ENCODE data around the gene GALNT17. TPM values are rescaled to one million over a fixed set of nuclear protein-coding genes. Genes with fewer than 3 reads are reported as not detected.

The GALNT17 gene
- total RNA-seq, 4 donors from 2014 or later = 51.1 to 95.6 (median 69.8) TPM

GRCh38 chr7:71612911-71613310, 481.0 kb downstream of the GALNT17 start:
- 12% methylated on average over 6 of the region's 6 CpGs for WGBS
- Histone ChIP-seq H3K27me3 (no peaks in the 10 kb centered on the region), H3K4me3 (peak overlapping the region; percentile 6 to 38 (median 21)), H3K27ac (replicated peaks in 1 of 4) (peak overlapping the region; percentile 58 to 75 (median 66)), H3K4me1 (peaks cover 27 to 59% (median 51%) of the 10 kb centered on the region in 4 donors), H3K36me3 (no peaks in the 10 kb centered on the region), H3K9me3 (peaks cover 0 to 6% (median 2%) of the 10 kb centered on the region in 4 donors)
- no peak for TF ChIP-seq POLR2A (IDR thresholded peaks at IDR 0.05; ENCODE audit: low read depth)
- TF ChIP-seq CTCF (IDR thresholded peaks at IDR 0.05) = no peak
- no peak for TF ChIP-seq EP300 (IDR thresholded peaks at IDR 0.05)
- TF ChIP-seq POLR2AphosphoS5 (IDR thresholded peaks at IDR 0.05) = peak; percentile 13 to 59
- intact Hi-C loops (cut with DNase I) = no loop called here
- no peak for DNase-seq (ENCODE audit: extremely low spot score)

GRCh38 chr7:71613313-71613712, 481.4 kb downstream of the GALNT17 start:
- Histone ChIP-seq H3K9me3 (peaks cover 0 to 2% (median 0%) of the 10 kb centered on the region in 4 donors), H3K4me3 (peak overlapping the region; percentile 6 to 38 (median 21)), H3K36me3 (no peaks in the 10 kb centered on the region), H3K27ac (replicated peaks in 1 of 4) (peak overlapping the region; percentile 58 to 75 (median 66)), H3K4me1 (peaks cover 27 to 63% (median 53%) of the 10 kb centered on the region in 4 donors), H3K27me3 (no peaks in the 10 kb centered on the region)
- no peak for DNase-seq (ENCODE audit: extremely low spot score)
- TF ChIP-seq POLR2AphosphoS5 (IDR thresholded peaks at IDR 0.05) (no peak), EP300 (IDR thresholded peaks at IDR 0.05) (no peak), POLR2A (IDR thresholded peaks at IDR 0.05; ENCODE audit: low read depth) (no peak), CTCF (IDR thresholded peaks at IDR 0.05) (no peak)
- intact Hi-C loops (cut with DNase I) = no loop called here
- WGBS = 13% methylated on average over 3 of the region's 3 CpGs

GRCh38 chr7:71615017-71615416, 483.1 kb downstream of the GALNT17 start:
- no peaks in the 10 kb centered on the region for H3K36me3 ChIP-seq
- peaks cover 27 to 69% (median 55%) of the 10 kb centered on the region in 4 donors for H3K4me1 ChIP-seq
- peak overlapping the region in 3 of 4 donors; percentile 33 to 69 (median 55) for H3K27ac ChIP-seq (replicated peaks in 1 of 4)
- 56% methylated on average over 5 of the region's 5 CpGs for WGBS
- DNase-seq (ENCODE audit: extremely low spot score) = no peak
- intact Hi-C loops (cut with DNase I) = no loop called here
- H3K27me3 ChIP-seq = no peaks in the 10 kb centered on the region
- TF ChIP-seq POLR2A (IDR thresholded peaks at IDR 0.05; ENCODE audit: low read depth) (no peak), CTCF (IDR thresholded peaks at IDR 0.05) (peak in 1 of 3 experiments; percentile 21), EP300 (IDR thresholded peaks at IDR 0.05) (no peak), POLR2AphosphoS5 (IDR thresholded peaks at IDR 0.05) (peak in 1 of 2 donors; percentile 5)
- H3K9me3 ChIP-seq = no peaks in the 10 kb centered on the region
- no peak overlapping the region for H3K4me3 ChIP-seq

- 91% methylated on average over 3 of the region's 3 CpGs for WGBS
These were observed 484.3 kb downstream of the GALNT17 start for GRCh38 chr7:71616217-71616616.

GRCh38 chr7:71618278-71618677, 486.3 kb downstream of the GALNT17 start:
- no peaks in the 10 kb centered on the region for H3K9me3 ChIP-seq
- no peak for TF ChIP-seq POLR2AphosphoS5 (IDR thresholded peaks at IDR 0.05)
- TF ChIP-seq POLR2A (IDR thresholded peaks at IDR 0.05; ENCODE audit: low read depth) = no peak
- TF ChIP-seq CTCF (IDR thresholded peaks at IDR 0.05) = no peak
- TF ChIP-seq EP300 (IDR thresholded peaks at IDR 0.05) = no peak
- no peak for DNase-seq (ENCODE audit: extremely low spot score)
- WGBS = 33% methylated on average over 2 of the region's 2 CpGs
- H3K27ac ChIP-seq (replicated peaks in 1 of 4) = no peak overlapping the region
- no peaks in the 10 kb centered on the region for H3K36me3 ChIP-seq
- no peaks in the 10 kb centered on the region for H3K27me3 ChIP-seq
- H3K4me3 ChIP-seq = no peak overlapping the region
- H3K4me1 ChIP-seq = peaks cover 16 to 41% (median 31%) of the 10 kb centered on the region in 4 donors
- intact Hi-C loops (cut with DNase I) = no loop called here

More at GRCh38 chr7:71616217-71616616, 484.3 kb downstream of the GALNT17 start:
- Histone ChIP-seq H3K36me3 (no peaks in the 10 kb centered on the region), H3K27ac (replicated peaks in 1 of 4) (no peak overlapping the region), H3K4me3 (no peak overlapping the region), H3K4me1 (peaks cover 27 to 62% (median 51%) of the 10 kb centered on the region in 4 donors), H3K27me3 (no peaks in the 10 kb centered on the region), H3K9me3 (no peaks in the 10 kb centered on the region)
- no peak for DNase-seq (ENCODE audit: extremely low spot score)
- TF ChIP-seq POLR2AphosphoS5 (IDR thresholded peaks at IDR 0.05) (no peak), EP300 (IDR thresholded peaks at IDR 0.05) (no peak), POLR2A (IDR thresholded peaks at IDR 0.05; ENCODE audit: low read depth) (no peak)
- intact Hi-C loops (cut with DNase I) = no loop called here

Data from esophagus muscularis mucosa (tissue), 4 donors.